Measurements from ENCODE around the gene TP73. TPM values are rescaled to one million over a fixed set of nuclear protein-coding genes. Genes with fewer than 3 reads are reported as not detected.

The TP73 gene
- total RNA-seq, 1 experiment from 2014 or later = 19.2 TPM

- no peak for TF ChIP-seq REST (IDR thresholded peaks at IDR 0.05; ENCODE audit: low read depth)
- no peak for TF ChIP-seq RAD21 (IDR thresholded peaks at IDR 0.05; ENCODE audit: low read depth)
- TF ChIP-seq EZH2phosphoT487 (IDR thresholded peaks at IDR 0.05; ENCODE audit: borderline replicate concordance) = no peak
- peak; percentile 96 for TF ChIP-seq EGR1 (IDR thresholded peaks at IDR 0.05; ENCODE audit: low read depth)
- TF ChIP-seq SP1 (IDR thresholded peaks at IDR 0.05; ENCODE audit: low read depth) = peak; percentile 74
- TF ChIP-seq CBX3 (IDR thresholded peaks at IDR 0.05; ENCODE audit: low read depth) = no peak
- TF ChIP-seq ZFX (IDR thresholded peaks at IDR 0.05) = peak; percentile 54; the same call in 1 of the 2 replicates
- no peak for TF ChIP-seq EZH2 (IDR thresholded peaks at IDR 0.05)
- peak; percentile 59 for TF ChIP-seq ZBTB33 (IDR thresholded peaks at IDR 0.05; ENCODE audit: extremely low read depth, insufficient replicate concordance, low read length)
- peak; percentile 71 for TF ChIP-seq YY1 (IDR thresholded peaks at IDR 0.05; ENCODE audit: extremely low read depth, insufficient replicate concordance, low read depth, low read length)
- TF ChIP-seq SRF (IDR thresholded peaks at IDR 0.05; ENCODE audit: low read depth) = no peak
- peak; percentile 92 for TF ChIP-seq POLR2AphosphoS5 (IDR thresholded peaks at IDR 0.05; ENCODE audit: low read depth, low read length)
- TF ChIP-seq ZNF274 (IDR thresholded peaks at IDR 0.05; ENCODE audit: low read depth, low read length) = no peak
- TF ChIP-seq SIN3A (IDR thresholded peaks at IDR 0.05; ENCODE audit: low read depth) = peak; percentile 47; the same call in 1 of the 2 replicates
Measured at GRCh38 chr1:3649342-3650247, 2.7 kb upstream of the TP73 start, which contains the start of gene WRAP73 (continued).
